NB4 (cell line): ENCODE measurements around the gene RPS4Y2.

Source experiments
- DNase-seq: peaks from one replicate; pipeline ENCODE4 v3.0.0; 2010; ENCODE audit warnings: low read depth
- H3K4me3 ChIP-seq: one replicate; pipeline ENCODE4 v1.5.1; 2011; ENCODE audit warnings: mild to moderate bottlenecking, low read depth, low read length, moderate library complexity
- CTCF ChIP-seq: IDR thresholded peaks from one replicate; pipeline ENCODE4 v1.5.1; 2012; ENCODE audit warnings: low read depth, low read length
- MAX ChIP-seq: IDR thresholded peaks from 2 replicates; pipeline ENCODE4 v1.6.1; 2011; ENCODE audit warnings: low read depth, low read length
- MYC ChIP-seq: IDR thresholded peaks from 2 replicates; pipeline ENCODE4 v1.6.1; 2011; ENCODE audit warnings: low read depth, low read length
- POLR2A ChIP-seq: IDR thresholded peaks from 2 replicates; pipeline ENCODE4 v1.6.1; 2011; ENCODE audit warnings: mild to moderate bottlenecking; ENCODE audit not compliant: insufficient read length; ENCODE audit errors: extremely low read depth

Gene RPS4Y2

DNA sequence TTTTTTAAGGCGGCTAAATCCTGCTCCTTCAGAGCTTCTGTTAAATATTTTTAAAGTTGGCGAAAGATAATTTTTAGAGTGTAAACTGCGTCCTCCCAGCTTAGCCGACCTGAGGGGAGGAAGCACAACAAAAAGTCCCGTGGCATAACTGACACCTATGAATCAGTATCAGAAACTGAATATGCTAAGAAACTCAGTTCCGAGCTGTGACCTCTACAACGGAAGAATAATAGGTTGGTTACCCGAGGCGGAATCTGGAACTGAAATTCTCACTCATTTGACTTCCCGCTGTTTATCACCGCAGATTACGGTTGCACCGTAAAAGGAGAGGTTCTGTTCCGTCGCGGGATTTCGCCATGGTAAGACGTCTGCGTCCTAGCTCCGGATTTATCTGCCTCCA is at the start of gene RPS4Y2:
RPS4Y2 (plus strand) TSS at position 301 of the 400 bp plus-strand sequence; CDS start at position 357, 56 bp downstream.
- H3K4me3 ChIP-seq, result no peak within 1 kb of the TSS
- no peak for DNase-seq
- TF ChIP-seq CTCF (no peak), POLR2A (no peak), MAX (no peak), MYC (no peak)

DNA sequence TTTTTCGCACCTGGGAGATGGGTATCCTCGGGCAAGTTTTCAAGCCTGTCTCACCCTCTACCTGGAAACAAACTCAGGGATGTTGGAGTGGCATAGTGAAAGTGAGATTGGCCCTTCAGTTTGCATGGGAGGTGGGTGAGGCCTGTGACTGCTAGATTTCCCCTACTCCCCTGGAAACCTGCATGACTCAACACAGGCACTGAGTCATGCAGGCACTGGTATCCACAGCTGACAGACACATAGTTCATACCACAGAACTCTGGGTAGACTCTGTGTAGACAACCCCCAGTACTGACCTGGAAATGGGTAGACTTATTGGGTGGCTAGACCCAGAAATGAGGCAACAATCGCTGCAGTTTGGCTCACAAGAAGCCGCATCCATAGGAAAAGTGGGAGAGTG is 41.5 kb upstream of the RPS4Y2 start:
- no peak for DNase-seq
- TF ChIP-seq MYC (no peak), POLR2A (no peak), MAX (no peak), CTCF (no peak)
- H3K4me3 ChIP-seq, result no peak overlapping the region

GRCh38 chrY:20726184-20726907 is 29.6 kb upstream of the RPS4Y2 start:
- TF ChIP-seq MAX (no peak), MYC (no peak), POLR2A (no peak)
- no peak overlapping the region for H3K4me3 ChIP-seq
- no peak for DNase-seq

- no peak for DNase-seq
- H3K4me3 ChIP-seq, result no peak overlapping the region
- no peak for TF ChIP-seq CTCF
- TF ChIP-seq MAX, result no peak
- TF ChIP-seq MYC, result no peak
- no peak for TF ChIP-seq POLR2A
These were observed 20.7 kb upstream of the RPS4Y2 start for GRCh38 chrY:20735200-20735599.

- TF ChIP-seq CTCF (no peak), POLR2A (no peak), MAX (no peak), MYC (no peak)
- H3K4me3 ChIP-seq, result no peak overlapping the region
- DNase-seq, result no peak
These were observed 16.1 kb upstream of the RPS4Y2 start for GRCh38 chrY:20739806-20740205.

DNA sequence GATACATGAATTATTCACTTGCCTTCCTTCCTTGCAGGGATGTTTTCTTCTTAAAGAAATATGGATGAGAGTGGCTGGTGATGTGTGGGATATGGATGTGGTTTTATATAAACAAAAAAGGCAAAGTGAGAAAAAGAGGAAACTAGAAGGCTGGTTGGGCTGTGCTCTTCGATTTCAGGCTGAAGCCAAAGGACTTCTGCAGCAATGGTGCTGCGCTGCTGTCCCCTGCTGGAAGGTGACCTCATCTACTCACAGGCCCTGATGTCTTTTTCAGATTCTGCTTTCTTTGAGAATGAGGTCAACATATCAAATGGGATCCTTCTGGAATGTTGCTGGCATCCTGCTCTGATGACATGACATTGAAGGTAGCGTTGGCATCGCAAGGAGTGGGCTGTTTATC is 15.3 kb upstream of the RPS4Y2 start:
- TF ChIP-seq MYC (no peak), MAX (no peak), POLR2A (no peak), CTCF (no peak)
- DNase-seq, result no peak
- no peak overlapping the region for H3K4me3 ChIP-seq
